CD4-positive, alpha-beta T cell treated with Interleukin-17A for 1 hour (primary cell): ENCODE results near the gene LEFTY1.

ENCODE experiments used
- DNase-seq: peaks from one replicate; pipeline ENCODE4 v3.0.0-alpha.2; 2020

The LEFTY1 gene

DNA sequence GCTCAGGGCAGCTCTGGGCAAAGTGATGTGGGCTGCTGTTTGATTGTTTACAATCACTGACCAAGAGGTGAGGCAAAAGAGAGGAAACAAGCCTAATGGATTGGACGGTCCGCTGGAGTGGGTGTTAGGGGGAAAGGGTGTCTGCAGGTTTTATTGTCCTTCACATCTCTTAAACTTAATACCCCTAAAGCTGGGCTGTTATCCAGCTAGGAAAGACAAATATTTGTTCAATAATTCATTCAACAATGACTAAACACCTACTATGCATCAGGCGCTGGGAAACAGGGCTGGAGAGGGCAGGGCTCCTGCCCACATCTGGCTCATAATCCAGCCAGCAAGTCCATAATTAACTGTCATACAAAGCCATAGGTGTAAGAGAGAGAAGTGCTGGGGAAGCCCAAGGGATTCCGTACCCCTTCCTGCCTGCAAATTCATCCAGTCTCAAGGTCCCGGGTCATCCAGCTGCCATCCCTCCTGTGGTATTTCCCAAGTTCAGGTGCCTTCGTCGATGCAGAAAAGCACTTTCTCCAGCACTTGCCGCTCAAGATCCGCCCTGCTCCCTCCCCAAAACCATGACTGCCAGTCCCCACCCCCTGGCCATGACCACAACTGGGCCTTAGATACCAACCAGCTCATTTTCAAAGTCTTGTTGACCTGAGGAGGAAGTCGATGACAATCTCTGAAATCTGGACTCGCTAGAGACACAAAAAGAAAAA, 17.4 kb downstream of the LEFTY1 start:
- DNase-seq: peak; percentile 38

DNA sequence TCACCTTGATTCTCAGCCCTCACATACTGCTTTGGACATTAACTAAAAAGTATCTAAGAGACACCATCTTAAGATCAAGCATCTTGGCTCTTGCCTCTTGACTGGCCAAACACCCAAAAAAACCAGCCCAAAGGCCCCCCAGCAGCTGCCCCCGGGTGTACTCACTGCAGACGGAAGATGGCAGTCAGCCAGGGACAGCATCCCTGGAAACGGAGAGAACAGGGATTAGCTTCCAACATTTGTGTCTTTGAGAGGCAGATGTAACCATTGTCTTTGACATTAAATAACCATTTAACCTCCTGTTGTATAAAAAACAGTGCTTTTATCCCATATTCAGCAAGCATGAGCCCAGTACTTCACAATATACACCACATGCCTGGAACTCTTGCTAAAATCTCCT, 18.0 kb downstream of the LEFTY1 start:
- DNase-seq: no peak

DNA sequence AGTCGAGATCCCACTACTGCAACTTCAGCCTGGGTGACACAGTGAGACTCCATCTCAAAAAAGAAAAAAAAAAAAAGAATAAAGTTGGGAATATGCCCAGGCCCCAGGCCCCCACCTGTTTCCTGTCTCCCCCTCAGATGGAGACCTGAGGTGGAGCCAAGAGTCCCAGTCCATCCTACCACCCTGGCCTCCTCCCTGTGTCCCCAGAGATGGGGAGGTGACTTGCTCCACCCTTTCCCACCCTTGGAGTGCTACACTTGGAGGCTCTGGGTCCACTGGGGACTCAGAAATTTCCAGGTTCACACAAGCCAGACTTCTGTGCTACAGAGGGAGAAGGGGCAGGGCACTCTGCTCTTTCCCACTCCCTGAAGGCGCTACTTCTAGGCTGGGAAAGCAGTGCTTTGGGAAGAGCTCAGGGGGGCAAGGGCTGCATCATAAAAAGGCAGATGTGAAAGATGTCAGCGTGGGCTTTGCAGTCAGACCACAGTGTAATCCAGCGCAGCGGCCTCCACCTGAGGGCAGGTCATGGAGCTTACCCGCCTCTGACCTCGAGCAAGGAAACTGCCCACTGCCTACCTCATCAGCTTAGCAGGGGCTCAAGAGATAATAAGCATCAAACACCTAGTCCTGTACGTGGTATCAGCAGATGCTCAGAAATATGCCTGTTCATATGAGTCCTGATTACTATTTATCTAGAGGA, 20.2 kb downstream of the LEFTY1 start:
- no peak for DNase-seq

DNA sequence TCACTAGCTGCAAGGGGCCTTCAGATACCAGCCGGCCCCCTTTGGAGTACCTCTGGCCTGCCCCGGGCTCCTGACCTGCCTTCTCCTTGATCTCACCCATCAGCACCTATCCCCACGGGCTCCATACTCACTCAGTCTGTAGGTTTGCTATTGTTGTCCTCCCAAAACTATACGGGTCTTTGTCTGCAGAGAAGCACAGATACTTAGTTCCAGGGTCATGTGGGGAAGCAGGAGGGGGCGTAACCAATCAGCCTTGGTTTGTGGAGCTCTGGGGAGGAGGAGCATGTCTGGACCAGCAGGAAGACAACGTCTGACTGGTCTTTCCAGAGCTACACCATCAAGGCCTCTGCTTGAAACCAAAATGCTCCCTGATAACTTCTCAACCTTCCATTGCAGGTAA, 22.0 kb downstream of the LEFTY1 start:
- DNase-seq: no peak

DNA sequence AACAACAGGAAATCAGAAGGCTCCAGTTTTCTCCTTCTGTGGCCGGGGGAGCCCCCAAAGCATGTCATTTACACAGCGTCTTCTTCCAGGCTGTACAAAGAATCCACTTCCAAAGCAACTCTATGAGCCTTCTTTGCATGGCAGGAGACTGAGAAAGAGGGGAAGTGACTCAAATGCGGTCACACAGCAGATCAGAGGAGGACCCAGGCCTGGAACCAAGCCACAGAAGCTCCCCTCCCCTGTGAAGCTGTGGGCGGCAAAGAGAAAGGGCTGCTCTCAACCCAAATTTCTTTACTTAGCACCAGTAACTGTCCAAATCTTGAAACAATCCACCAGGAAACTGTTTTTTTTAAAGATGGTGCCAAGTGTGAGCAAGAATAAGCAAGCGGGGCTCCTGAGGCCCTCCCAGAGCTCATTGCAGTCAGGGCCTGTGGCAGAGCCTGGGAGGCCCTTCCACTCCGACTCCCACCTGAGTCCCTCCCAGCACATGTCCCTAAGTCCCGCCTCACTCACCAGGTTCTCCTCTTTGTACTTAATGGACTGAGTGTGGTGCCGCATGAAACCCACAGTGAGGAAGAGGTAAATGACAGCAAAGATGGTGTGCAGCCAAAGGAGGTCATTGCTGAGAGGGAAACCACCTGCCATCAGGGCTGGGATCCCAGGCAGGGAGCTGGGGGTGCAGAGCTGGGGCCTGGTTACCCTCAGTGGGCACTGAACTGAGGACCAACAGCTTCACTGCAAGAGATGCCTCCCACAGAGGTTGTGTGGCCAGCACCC, 22.7 kb downstream of the LEFTY1 start:
- peak; percentile 67 for DNase-seq

DNA sequence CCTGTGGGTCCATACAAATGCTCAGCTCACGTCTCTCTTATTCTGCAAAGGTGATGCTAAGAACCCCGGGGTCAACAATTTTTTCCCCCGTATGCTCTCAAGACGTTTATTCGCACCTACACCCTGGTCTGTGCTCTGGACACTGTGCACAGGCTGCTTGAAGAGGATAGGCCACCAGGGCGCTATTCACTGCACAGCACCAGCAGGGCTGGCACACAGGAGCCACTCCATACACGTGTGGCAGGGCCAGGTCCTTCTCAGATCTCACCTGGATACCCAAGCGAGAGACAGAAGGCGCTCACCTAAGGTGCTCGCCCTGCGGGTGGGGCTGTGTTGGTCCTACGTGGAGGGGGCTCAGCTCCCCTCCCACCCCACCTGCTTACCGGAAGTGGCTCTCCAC, 23.4 kb downstream of the LEFTY1 start:
- DNase-seq: no peak

DNA sequence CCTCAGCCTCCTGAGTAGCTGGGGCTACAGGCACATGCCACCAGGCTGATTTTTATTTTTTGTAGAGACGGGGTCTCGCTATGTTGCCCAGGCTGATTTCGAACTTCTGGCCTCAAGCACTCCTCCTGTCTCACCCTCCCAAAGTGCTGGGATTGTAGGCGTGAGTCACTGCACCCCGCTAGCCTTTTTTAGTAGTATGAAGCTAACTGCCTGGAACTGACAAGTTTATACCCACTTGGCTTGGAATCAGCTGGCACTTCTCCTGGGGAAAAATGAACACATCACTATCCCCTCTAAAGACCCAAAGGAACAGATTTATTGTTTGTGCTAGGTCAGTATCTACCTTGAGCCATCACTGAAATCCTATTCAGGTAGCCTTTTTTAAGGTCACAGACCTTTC, 25.8 kb downstream of the LEFTY1 start:
- DNase-seq: no peak

DNA sequence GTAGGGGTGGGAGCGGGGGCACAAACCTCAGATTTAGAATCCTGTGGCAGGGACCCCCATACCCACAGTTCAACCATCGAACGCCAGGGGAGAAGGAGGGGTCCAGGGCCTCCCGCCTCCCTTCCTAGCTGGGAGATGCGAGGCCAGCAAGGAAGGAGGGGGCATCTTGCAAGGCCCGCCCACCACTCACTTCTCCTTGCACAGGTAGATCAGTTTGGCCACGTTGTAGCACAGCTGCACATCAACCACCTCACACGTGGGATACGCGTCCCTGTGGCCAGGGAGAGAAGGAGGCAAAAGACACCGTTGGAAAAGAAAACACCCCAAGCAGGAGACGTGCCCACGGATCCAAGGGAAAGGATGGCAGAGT, 26.4 kb downstream of the LEFTY1 start:
- DNase-seq: no peak

DNA sequence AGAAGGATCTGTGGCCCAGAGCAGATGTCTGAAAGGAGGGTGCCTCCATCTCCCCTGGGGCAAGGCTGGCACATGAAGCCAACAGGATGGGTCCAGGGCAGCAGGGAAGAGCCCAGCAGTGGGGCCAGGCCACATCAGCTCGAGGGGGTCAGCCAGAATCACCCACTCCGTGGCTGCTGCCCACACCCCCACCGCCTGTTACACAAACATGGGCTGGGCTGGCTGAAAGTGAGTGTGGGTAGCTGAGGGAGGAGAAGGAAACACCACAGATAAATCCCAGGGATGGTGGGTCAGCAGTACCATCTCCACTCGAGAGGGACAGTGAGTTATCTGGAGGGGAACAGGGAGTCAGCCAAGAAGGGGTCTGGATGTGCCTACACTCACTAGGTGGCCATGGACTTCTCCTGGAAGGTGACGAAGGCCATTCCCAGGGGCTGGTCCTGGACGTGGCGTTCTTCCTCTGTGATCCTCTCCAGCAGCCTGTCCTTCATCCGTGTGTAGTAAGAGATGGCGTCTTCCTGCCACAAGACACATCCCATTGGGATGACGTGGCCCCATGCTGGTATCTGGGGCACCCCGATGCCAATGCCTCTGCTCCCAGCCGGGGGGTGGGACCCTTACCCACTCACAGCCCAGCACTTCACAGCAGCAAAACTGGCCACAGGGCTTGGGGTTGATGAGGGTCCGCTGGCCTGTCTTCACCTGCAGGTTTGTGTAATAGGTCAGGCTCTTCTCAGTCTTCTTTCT, 26.9 kb downstream of the LEFTY1 start:
- no peak for DNase-seq

DNA sequence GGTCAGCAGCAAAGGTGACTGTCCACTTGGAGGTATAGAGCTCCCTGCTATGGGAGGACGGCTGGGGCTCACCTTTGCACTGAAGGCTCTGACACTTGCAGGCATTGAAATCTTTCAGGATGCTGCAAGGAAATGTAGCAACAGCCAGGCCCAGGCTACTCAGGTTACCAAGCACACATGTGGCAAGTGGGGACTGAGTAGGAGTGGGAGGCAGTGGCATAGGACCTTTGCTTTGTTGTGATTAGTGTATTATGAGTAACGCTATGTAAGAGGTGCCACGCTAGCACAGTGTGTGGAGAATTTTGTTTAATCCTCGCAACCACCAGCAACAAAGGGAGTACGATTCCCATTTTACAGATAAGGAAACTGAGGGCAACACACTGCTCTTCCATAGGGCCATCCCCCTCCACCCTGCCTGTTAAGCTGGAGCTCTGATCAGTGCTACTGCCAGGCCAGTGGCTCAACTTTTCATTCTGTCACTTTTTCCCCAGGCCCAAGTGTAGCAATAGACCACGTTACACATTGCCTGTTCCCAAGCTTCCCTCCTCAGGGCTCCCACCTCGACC, 28.0 kb downstream of the LEFTY1 start:
- DNase-seq: no peak

DNA sequence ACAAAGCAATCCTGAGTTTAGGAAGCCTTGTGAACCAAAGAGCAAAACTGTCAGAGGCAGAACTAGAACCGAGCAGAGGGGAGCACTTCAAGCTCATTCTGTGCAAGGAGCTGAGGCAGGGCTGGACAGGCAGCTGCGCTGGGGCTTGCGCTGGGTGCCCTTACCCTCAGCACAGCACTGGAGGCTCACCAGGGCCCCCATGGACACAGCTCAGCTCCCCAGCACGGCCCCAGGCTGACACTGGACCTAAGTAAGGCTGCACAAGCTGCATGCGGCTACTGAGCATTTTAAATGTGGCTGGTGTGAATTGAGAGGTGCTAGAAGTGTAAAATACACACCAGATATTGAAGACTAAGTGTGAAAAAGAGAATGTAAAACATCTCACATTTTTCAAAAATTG, 28.8 kb downstream of the LEFTY1 start:
- DNase-seq: no peak

DNA sequence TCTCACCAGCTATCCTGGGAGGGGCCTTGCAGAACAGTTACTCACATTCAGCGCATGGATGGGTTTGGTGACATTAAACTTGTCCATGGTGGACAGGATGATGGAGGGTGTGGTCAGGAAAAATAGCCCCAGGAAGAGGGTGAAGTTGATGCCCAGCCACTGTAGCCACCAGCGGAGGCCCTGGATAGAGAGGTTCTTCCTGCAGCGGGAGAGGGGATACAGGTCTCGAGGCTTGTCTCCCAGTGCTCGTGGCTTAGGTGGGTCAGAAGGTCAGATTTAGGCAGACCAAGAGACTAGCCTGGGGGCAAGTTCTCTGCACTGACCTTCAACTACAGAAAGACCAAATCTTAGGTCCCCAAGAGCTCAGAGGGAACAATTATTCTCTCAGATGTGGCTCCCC, 29.8 kb downstream of the LEFTY1 start:
- no peak for DNase-seq

DNA sequence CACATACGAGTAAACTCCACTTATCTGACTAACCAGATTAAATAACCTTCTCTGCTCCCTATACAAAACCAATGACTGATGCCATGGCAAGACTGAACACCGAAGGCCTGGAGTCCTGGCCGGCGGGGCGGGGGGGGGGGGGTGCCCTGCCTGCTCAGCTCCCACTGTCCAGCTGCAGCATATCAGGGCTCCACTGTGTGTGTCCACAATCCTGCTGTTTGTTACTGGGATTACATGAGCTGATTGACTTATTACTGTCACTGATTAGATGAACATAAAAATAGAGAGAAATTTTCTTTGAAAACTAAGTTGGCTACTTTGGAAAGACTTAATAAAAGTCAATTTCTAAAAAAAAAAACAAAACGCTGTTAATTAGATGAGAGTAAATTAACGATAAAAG, 31.7 kb downstream of the LEFTY1 start:
- DNase-seq: no peak

DNA sequence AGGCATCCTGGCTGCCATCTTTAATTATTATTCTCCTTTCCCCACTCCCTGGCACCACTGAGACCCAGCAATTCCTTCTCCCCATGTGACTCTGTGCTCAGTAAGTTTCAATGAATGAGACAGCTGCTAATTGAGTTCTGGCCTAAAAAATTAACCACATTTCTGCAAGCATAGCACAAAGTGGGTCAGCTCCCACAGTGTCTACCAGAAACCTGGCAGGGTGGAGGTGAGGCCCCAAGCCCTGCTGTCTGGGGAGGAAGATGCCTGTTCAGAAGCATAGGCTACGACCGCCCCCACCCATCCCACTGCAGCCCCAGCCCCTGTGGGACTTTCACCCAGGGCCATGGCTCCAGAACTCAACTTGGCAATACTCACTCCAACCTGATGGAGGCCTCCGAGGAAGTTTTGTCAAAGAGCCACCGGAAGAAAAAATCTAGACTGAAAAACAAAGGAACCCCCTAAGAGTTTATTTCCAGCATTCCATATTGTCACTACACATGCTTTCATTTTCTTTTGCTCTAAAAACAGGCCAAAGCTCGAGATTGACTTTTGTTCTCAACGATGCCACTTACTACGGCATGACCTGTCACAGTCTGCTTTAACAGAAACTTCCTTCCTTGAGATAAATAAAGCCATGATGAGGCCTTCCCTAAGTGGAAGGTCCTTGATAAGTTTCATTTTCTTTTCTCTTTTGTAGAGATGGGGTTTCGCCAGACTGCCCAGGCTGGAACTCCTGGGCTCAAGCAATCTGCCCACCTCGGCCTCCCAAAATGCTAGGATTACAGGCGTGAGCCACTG, 33.2 kb downstream of the LEFTY1 start:
- no peak for DNase-seq

DNA sequence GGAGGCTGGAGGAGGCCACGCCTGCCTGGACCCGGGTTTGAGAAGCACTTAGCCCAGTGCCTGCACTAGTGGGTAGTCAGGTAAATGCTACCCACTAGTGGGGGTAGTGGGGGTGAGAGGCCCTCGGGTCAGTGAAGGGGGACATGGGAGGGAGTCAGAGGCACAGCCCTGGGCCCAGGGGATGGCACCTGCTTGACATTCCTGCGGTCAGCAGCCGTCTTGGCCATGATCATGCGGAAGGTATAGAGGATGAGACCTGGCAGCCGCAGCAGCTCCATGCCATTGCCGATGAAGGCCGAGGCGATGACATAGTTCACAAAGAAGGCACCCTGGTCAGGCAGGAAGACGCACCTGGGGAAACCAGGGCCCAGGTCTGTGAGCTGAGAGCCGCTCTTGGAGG, 35.5 kb downstream of the LEFTY1 start:
- DNase-seq: no peak

DNA sequence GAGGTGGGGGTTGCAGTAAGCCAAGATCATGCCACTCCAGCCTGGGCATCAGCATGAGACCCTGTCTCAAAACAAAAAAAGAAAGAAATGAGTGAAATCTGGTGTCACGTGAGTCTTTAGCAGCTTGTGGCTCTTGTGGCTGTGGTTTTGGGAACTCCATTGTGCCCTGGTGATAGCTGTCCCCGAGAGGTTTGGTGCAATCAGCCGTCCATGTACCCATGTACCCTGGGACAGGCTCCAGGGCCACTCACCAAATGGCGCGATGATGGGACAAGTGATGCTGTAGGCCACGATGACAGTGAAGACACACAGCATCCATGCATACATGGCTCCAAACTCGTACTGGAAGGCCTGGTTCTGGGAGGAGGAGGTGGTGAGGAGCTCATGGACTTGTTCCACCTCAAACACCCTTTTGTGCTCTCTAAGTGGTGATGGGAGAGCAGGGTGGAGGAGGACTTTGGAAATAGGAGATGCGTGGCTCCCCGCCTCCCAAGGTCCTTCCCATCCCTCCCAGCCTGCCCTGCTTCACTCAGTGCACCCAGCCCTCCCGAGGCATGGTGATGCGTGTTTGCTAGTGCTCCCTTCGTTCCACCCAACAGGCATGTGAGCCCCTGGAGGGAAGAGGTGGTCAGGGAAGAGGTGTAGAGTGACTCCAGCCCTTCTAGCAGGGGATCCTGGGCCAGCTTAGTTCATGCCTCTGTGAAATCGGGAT, 36.4 kb downstream of the LEFTY1 start:
- no peak for DNase-seq

DNA sequence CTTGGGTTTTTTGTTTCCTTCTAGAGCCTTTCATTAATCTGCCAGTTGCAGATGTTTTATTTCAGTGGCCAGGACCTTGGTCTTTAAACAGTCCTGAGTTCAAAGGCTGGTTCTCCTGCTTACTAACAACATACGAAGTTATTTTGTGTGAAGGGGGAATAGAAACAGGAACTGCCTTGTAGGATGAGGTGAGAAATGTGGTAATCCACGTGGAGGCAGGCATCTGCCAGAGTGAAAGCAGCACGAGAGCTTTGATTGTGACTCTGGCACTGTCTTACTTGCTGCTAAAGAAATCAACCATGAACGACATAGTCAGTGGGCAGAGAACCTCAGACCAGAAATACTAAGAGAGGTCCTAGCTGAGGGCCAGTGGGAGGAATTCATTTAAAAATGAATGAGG, 37.1 kb downstream of the LEFTY1 start:
- DNase-seq: no peak

DNA sequence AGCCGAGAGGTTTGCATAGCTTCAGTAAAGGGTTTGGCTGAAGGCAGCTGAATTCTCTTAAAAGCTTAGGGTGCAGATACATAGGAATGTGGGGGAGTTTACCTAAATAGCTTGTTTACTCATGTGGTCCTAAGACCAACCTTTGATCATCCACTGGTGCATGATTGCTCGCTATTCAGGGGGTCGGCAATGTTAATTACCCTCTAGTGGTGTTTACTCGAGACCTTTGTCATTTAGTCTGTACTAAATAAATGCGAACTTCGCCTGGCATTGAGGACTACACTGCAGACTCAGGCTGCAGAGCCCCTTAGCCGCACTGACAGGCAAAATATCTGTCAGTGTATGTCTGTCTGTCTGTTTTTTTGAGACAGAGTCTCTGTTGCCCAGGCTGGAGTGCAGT, 38.6 kb downstream of the LEFTY1 start:
- no peak for DNase-seq

DNA sequence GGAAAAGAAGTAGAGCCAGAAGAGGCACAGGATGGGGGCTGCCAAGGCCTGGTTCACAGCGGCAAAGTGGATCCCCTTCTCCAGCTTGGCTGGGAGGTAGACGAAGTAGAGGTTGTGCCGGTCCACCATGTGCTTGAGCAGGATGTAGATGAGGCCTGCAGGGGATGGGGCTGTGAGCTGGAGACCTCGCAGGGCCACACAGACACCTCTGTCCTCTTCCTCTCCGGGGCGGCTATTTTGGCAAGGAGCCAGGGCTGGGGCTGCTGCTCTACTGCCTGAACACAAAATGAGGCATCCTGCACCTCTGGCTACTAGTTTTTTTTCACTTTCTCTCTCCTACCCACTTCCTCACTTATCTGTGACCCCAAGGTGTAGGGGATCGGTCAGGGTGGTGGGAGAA, 39.0 kb downstream of the LEFTY1 start:
- DNase-seq: peak; percentile 45

DNA sequence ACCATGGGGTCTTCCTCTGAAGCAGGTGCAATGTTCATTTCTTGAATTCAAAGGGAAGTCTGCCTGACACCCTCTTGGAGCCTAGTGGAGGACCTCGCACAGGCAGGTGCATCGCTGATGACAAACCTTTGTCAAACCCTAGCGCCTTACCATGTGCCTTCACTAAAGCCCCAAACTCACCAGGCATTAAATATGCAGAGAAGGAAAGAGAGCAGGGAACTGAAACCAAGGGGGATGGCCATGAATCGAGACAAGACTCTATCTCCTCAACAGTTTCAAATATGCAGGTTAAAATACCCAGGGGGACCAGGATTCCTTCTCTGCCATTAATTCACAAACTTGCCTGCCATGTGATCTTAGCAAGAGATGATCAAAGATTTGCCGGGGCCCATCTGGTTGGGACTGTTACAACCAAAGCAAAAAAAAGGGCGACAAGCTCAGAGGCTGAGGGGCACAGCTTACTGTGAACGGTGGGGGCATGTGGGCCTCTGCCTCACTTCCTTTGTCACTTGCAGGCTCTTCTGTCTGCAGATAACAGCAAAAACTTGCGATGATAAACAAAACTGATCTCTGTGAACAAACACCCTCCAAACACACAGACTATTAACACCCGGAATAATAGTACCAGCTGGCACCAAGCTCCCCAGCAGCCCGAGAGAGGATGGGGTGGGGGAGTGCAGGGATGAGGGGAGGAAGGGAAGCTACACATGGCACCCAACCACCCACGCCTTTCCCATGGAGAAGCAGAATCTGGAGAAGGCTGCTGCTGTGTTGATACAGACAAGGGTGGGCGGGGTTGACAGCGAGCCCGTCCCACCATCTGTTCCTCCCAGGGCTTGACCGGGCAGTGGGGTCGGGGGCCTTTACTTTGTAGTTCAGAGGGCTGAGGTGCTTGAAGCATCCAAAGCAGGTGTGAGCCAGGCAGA, 40.7 kb downstream of the LEFTY1 start:
- DNase-seq: peak; percentile 35
